Neutrophil (primary cell): ENCODE measurements around the gene MAGEB16.

Experiments used
- H3K27ac ChIP-seq: fragments of 200-600 bp; sonication (generic); 2 replicates; pipeline ENCODE4 v1.5.1; 2016; ENCODE audit warnings: mild to moderate bottlenecking, moderate library complexity
- H3K27me3 ChIP-seq: fragments of 200-600 bp; sonication (generic); 2 replicates; pipeline ENCODE4 v1.6.0; 2016; ENCODE audit warnings: mild to moderate bottlenecking
- H3K36me3 ChIP-seq: fragments of 200-600 bp; sonication (generic); 2 replicates; pipeline ENCODE4 v1.5.1; 2017
- H3K4me1 ChIP-seq, 2 experiments: fragments of 200-600 bp in 1 of 2; sonication (generic) in 1 of 2; 1 replicate in 1 of 2; 2 replicates in 1 of 2; pipeline versions ENCODE4 v1.5.1 to v1.6.1; 2013 to 2016; ENCODE audit warnings: low read depth in 1 of 2, low read length in 1 of 2, mild to moderate bottlenecking in 1 of 2, moderate library complexity in 1 of 2; ENCODE audit not compliant: control insufficient read depth in 1 of 2, insufficient read depth in 1 of 2
- H3K4me3 ChIP-seq, 2 experiments: fragments of 200-600 bp in 1 of 2; sonication (generic) in 1 of 2; 1 replicate in 1 of 2; 2 replicates in 1 of 2; pipeline ENCODE4 v1.5.1; 2013 to 2016; ENCODE audit warnings: low read depth in 1 of 2, low read length in 1 of 2, mild to moderate bottlenecking in 1 of 2, moderate library complexity in 1 of 2
- H3K9me3 ChIP-seq: fragments of 200-600 bp; sonication (generic); 2 replicates; pipeline ENCODE4 v1.5.1; 2016
- TF ChIP-seq, protein P1 (sequence below): fragments of 200-600 bp; sonication (generic); IDR thresholded peaks from 2 replicates; pipeline ENCODE4 v1.5.1; 2016; ENCODE audit warnings: antibody characterized with exemption

Gene MAGEB16

DNA sequence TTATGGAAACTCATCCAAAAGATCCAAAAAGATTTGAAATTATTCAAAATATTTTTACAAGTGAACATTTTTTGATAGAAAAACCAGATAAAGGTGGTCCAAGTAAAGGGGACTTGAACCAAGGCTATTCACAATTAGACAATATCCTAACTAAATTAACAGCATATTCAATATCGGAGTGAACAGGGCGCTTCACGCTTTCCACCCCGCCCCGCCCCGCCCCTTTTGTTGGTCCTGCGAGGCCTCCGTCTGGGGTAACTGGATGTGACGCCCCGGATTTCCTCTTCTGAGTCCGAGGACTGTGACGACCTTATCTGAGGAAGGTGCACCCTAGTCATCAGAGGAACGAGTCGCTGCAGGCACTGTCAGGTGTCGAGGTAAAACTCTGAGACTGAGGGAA lies at the start of gene MAGEB16:
Gene MAGEB16 (plus strand): TSS at position 301 of the 400 bp plus-strand sequence. CDS start 3,855 bp downstream, outside the sequence.
- H3K36me3 ChIP-seq, result no peaks in the 10 kb centered on the region
- H3K4me3 ChIP-seq, result no peak within 1 kb of the TSS
- TF ChIP-seq, protein P1, sequence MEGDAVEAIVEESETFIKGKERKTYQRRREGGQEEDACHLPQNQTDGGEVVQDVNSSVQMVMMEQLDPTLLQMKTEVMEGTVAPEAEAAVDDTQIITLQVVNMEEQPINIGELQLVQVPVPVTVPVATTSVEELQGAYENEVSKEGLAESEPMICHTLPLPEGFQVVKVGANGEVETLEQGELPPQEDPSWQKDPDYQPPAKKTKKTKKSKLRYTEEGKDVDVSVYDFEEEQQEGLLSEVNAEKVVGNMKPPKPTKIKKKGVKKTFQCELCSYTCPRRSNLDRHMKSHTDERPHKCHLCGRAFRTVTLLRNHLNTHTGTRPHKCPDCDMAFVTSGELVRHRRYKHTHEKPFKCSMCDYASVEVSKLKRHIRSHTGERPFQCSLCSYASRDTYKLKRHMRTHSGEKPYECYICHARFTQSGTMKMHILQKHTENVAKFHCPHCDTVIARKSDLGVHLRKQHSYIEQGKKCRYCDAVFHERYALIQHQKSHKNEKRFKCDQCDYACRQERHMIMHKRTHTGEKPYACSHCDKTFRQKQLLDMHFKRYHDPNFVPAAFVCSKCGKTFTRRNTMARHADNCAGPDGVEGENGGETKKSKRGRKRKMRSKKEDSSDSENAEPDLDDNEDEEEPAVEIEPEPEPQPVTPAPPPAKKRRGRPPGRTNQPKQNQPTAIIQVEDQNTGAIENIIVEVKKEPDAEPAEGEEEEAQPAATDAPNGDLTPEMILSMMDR, result no peak
- H3K27me3 ChIP-seq, result no peaks in the 10 kb centered on the region
- H3K9me3 ChIP-seq, result no peaks in the 10 kb centered on the region
- no peaks in the 10 kb centered on the region for H3K4me1 ChIP-seq
- H3K27ac ChIP-seq, result no peak within 1 kb of the TSS

DNA sequence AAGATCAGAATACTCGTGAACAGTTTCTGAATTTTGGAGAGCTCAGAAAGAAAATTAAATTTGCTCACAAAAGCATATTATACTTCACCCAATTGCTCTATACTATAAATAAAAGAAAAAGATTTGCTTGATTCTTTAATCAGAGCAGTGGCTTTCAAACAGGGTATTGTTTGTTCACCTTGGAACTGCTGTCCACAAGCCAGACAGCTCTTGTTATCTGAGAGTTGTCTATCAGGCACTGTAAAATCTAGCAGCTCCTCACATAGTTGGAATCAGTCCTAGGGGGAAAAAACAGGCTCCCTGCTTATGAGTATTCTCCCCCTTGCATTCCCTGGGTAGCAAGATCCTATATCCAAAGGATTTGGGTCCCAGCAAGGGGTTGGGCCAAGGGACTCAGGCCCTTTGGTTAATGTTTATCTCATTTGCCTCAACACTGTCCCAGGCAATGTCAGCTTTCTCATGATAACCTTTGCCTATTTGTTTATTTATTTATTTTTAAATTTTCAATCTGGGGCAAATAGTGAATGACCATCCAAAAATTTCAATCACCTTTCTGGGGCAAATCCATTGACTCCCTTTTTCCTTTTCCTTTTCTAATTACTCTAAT lies 24.1 kb upstream of the MAGEB16 start:
- Histone ChIP-seq H3K4me3 (no peak overlapping the region), H3K4me1 (no peaks in the 10 kb centered on the region), H3K9me3 (no peaks in the 10 kb centered on the region), H3K36me3 (no peaks in the 10 kb centered on the region), H3K27ac (no peak overlapping the region), H3K27me3 (no peaks in the 10 kb centered on the region)
- TF ChIP-seq, protein P1, result no peak

DNA sequence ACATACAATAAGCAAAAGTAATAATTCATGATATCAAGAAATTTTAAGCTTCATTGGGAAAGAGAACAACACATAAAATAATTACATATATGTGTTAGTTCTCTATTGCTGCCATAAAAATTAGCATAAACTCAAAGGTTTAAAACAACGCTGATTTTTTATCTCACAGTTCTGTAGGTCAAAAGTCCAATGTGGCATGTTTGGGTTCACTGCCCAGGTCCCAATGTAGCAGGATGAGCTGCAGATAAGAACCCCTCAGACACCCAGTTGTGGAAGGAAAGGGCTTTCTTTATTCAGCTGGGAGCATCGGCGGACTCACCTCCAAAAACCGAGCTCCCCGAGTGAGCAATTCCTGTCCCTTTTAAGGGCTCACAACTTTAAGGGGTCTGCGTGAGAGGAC lies 13.1 kb upstream of the MAGEB16 start:
- no peaks in the 10 kb centered on the region for H3K36me3 ChIP-seq
- TF ChIP-seq, protein P1, result no peak
- no peaks in the 10 kb centered on the region for H3K9me3 ChIP-seq

DNA sequence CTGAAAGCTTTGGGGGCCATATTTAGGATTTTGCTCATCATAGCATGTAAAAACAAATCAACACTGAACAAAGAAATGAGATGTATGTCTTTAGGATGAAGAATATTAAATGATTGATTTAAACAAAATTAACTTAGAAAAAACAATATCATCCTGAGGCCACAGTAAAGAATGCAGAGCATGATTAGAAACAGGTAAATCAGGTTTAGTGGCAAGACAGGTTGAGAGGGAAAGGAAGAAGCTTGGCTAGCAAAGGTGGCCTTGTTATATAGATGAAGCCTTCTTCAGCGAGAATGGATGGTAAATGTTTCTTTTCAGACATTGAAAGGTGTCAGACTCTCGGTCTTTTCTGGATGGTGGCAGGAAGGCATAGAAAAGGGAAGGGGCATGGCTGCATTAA lies 11.9 kb upstream of the MAGEB16 start:
- no peak overlapping the region for H3K27ac ChIP-seq
- no peak overlapping the region for H3K4me3 ChIP-seq
- TF ChIP-seq, protein P1, result no peak
- no peaks in the 10 kb centered on the region for H3K27me3 ChIP-seq
- H3K4me1 ChIP-seq, result no peaks in the 10 kb centered on the region
- H3K36me3 ChIP-seq, result no peaks in the 10 kb centered on the region
- H3K9me3 ChIP-seq, result no peaks in the 10 kb centered on the region

More for the DNA sequence above, 13.1 kb upstream of the MAGEB16 start:
- no peaks in the 10 kb centered on the region for H3K4me1 ChIP-seq
- no peak overlapping the region for H3K27ac ChIP-seq
- no peak overlapping the region for H3K4me3 ChIP-seq
- no peaks in the 10 kb centered on the region for H3K27me3 ChIP-seq

DNA sequence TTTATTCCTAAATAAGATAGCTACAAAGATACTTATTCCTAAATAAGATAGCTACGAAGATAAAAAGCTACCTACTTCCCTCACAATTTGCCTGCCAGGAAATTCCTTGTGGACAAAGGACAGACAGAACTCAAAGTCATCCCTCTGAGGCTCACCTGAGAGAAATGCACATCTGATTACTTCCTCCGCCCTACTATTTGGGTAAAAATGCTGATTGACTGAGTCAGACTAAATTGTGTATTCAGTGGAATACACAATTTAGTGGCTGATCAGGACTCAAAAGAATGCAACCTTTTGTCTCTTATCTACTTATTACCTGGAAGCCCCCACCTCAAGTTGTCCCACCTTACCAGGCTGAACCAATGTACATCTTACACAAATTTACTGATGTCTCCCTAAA lies 10.3 kb upstream of the MAGEB16 start:
- TF ChIP-seq, protein P1, result no peak
- H3K36me3 ChIP-seq, result no peaks in the 10 kb centered on the region
- no peak overlapping the region for H3K4me3 ChIP-seq
- no peaks in the 10 kb centered on the region for H3K4me1 ChIP-seq
- H3K27ac ChIP-seq, result no peak overlapping the region
- H3K9me3 ChIP-seq, result no peaks in the 10 kb centered on the region
- H3K27me3 ChIP-seq, result no peaks in the 10 kb centered on the region
